ENCODE measurements around the gene RUNDC3A. TPM values are rescaled to one million over a fixed set of nuclear protein-coding genes. Genes with fewer than 3 reads are reported as not detected.

The RUNDC3A gene
- total RNA-seq, 4 donors from 2014 or later, result 0.54 to 1.5 (median 0.69) TPM; not detected in 1

DNA sequence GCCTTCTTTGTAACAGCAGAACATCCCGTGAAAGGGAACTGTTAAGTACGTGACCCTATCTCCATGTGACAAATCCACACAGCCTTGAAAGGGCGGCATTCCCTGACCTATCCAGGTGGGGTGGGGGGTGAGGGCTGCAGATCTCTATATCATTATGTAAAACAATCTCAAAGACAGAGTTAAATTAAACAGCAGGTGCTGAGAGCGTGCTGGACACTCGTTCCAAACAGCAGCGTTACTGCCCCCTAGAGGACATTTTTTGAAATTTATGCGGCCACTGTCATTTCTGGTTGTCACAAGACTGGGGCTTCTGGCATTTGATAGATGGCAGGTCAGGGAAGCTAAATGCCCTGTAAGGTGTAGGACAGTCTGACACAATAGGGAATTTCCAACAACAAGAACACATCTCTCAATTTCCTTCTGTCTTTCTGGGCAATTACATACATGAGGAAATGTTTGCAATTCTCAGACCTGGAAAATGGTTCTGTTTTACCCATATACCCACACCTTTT is 22.9 kb downstream of the RUNDC3A start:
- Histone ChIP-seq H3K36me3 (no peaks in the 10 kb centered on the region), H3K9me3 (no peaks in the 10 kb centered on the region), H3K27ac (no peak overlapping the region), H3K4me3 (no peak overlapping the region), H3K27me3 (peaks cover 1% of the 10 kb centered on the region), H3K4me1 (peaks cover 0 to 19% (median 3%) of the 10 kb centered on the region in 3 donors)
- WGBS, 2 donors (ENCODE audit: low coverage in 1 of 2), result 0% methylated on average over 5 to 6 of the region's 7 CpGs
- TF ChIP-seq POLR2AphosphoS5 (IDR thresholded peaks at IDR 0.05) (no peak), POLR2A (IDR thresholded peaks at IDR 0.05) (no peak), CTCF (IDR thresholded peaks at IDR 0.05) (peak in 3 of 4 experiments; percentile 70 to 88 (median 75))
- no peak for ATAC-seq

- H3K4me1 ChIP-seq, result peaks cover 0 to 10% (median 3%) of the 10 kb centered on the region in 3 donors
- 58 to 67% methylated on average over 3 to 5 of the region's 5 CpGs for WGBS, 2 donors (ENCODE audit: low coverage in 1 of 2)
- H3K9me3 ChIP-seq, result no peaks in the 10 kb centered on the region
- no peaks in the 10 kb centered on the region for H3K36me3 ChIP-seq
- no peak for TF ChIP-seq POLR2AphosphoS5 (IDR thresholded peaks at IDR 0.05)
- TF ChIP-seq CTCF (IDR thresholded peaks at IDR 0.05), result no peak
- no peak for TF ChIP-seq POLR2A (IDR thresholded peaks at IDR 0.05)
- no peak overlapping the region for H3K27ac ChIP-seq
- peaks cover 14% of the 10 kb centered on the region for H3K27me3 ChIP-seq
- ATAC-seq, result no peak
- H3K4me3 ChIP-seq, result no peak overlapping the region
Observed at GRCh38 chr17:44333371-44333770, 25.0 kb downstream of the RUNDC3A start.

DNA sequence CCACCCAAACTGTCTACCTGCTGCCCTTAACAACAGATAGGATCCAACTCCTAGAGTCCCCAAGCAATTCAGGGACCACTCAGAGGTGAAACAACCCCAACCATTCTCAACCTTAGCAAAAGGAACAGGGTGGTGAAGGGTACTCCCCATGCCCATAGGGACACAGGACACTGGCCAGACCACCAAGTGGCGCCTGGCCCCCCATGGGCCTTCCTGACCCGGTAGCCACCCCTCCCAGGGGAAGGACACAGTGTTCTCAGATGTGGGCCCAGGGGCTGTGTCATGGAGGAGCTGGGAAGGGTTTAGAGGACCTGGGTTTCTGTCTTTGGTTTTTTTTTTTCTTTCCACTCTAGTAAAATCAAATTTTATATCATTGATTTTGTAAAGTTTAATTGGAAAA is 25.9 kb downstream of the RUNDC3A start:
- no peak for TF ChIP-seq EP300 (IDR thresholded peaks at IDR 0.05)
- TF ChIP-seq CTCF (IDR thresholded peaks at IDR 0.05), result no peak
- TF ChIP-seq POLR2AphosphoS5 (IDR thresholded peaks at IDR 0.05), result no peak
- no peak for TF ChIP-seq POLR2A (IDR thresholded peaks at IDR 0.05)
- 67 to 70% methylated on average over 1 to 2 of the region's 2 CpGs for WGBS, 2 donors (ENCODE audit: low coverage in 1 of 2)
- H3K4me3 ChIP-seq, result no peak overlapping the region
- no peaks in the 10 kb centered on the region for H3K36me3 ChIP-seq
- no peaks in the 10 kb centered on the region for H3K9me3 ChIP-seq
- H3K4me1 ChIP-seq, result peaks cover 0 to 10% (median 3%) of the 10 kb centered on the region in 3 donors
- no peak overlapping the region for H3K27ac ChIP-seq
- ATAC-seq, result no peak
- peaks cover 14% of the 10 kb centered on the region for H3K27me3 ChIP-seq

GRCh38 chr17:44334727-44335126 is 26.3 kb downstream of the RUNDC3A start:
- Histone ChIP-seq H3K4me1 (peaks cover 0 to 10% (median 3%) of the 10 kb centered on the region in 3 donors), H3K27me3 (peaks cover 14% of the 10 kb centered on the region), H3K36me3 (no peaks in the 10 kb centered on the region), H3K9me3 (no peaks in the 10 kb centered on the region), H3K4me3 (no peak overlapping the region), H3K27ac (no peak overlapping the region)
- ATAC-seq, result no peak
- WGBS, 2 donors (ENCODE audit: low coverage in 1 of 2), result 14 to 36% methylated on average over 1 to 3 of the region's 3 CpGs
- TF ChIP-seq POLR2AphosphoS5 (IDR thresholded peaks at IDR 0.05) (no peak), POLR2A (IDR thresholded peaks at IDR 0.05) (no peak), CTCF (IDR thresholded peaks at IDR 0.05) (no peak), EP300 (IDR thresholded peaks at IDR 0.05) (no peak)

DNA sequence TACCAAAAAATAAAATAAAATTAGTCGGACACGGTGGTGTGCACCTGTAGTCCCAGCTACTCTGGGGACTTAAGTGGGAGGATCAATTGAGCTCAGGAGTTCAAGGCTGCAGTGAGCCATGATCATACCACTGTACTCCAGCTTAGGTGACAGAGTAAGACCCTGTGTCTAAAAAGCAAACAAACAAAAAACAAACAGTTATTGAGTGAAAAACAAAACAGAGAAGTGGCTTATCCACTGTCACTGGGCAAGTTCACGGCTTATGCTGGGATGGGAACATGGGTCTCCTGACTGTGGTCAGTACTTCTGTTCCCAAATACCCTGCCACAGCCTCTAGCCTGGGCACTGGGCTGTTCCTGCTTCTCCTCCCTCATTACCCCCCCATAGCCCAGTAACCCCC is 27.2 kb downstream of the RUNDC3A start:
- ATAC-seq, result no peak
- 62 to 82% methylated on average over 1 to 3 of the region's 3 CpGs for WGBS, 2 donors (ENCODE audit: low coverage in 1 of 2)
- TF ChIP-seq EP300 (IDR thresholded peaks at IDR 0.05) (no peak), POLR2A (IDR thresholded peaks at IDR 0.05) (no peak), CTCF (IDR thresholded peaks at IDR 0.05) (no peak), POLR2AphosphoS5 (IDR thresholded peaks at IDR 0.05) (no peak)

More for the DNA sequence above, 27.2 kb downstream of the RUNDC3A start:
- H3K36me3 ChIP-seq, result no peaks in the 10 kb centered on the region
- H3K4me3 ChIP-seq, result no peak overlapping the region
- peaks cover 0 to 10% (median 3%) of the 10 kb centered on the region in 3 donors for H3K4me1 ChIP-seq
- H3K27me3 ChIP-seq, result peaks cover 14% of the 10 kb centered on the region
- H3K27ac ChIP-seq, result no peak overlapping the region
- H3K9me3 ChIP-seq, result no peaks in the 10 kb centered on the region

Measured in gastroesophageal sphincter (tissue), 4 donors.